OCI-LY1 (cell line): ENCODE data around the gene DDX3X.

Experiments
- H2AFZ ChIP-seq: fragments of 200-600 bp; sonication (generic), shearing (Covaris generic); 2 replicates; pipeline ENCODE4 v1.6.0; 2014; ENCODE audit warnings: antibody characterized with exemption, mild to moderate bottlenecking, low read length
- H3F3A ChIP-seq: fragments of 200-600 bp; sonication (generic), shearing (Covaris generic); 2 replicates; pipeline ENCODE4 v1.6.0; 2014; ENCODE audit warnings: mild to moderate bottlenecking, antibody characterized with exemption, low read length, moderate library complexity; ENCODE audit not compliant: insufficient read depth
- H3K27ac ChIP-seq: fragments of 200-600 bp; sonication (generic); 2 replicates; pipeline ENCODE4 v1.5.1; 2014; ENCODE audit warnings: low read length, mixed run types, mild to moderate bottlenecking, low read depth; ENCODE audit not compliant: poor library complexity, severe bottlenecking
- H3K27me3 ChIP-seq: fragments of 200-600 bp; sonication (generic); 2 replicates; pipeline ENCODE4 v1.6.0; 2014; ENCODE audit warnings: antibody characterized with exemption, mild to moderate bottlenecking, low read length, moderate library complexity; ENCODE audit not compliant: insufficient read depth
- H3K36me3 ChIP-seq: fragments of 200-600 bp; sonication (generic); 2 replicates; pipeline ENCODE4 v1.6.1; 2014; ENCODE audit warnings: mild to moderate bottlenecking, antibody characterized with exemption, low read length, moderate library complexity, mixed read lengths; ENCODE audit not compliant: insufficient read depth
- H3K4me1 ChIP-seq: fragments of 200-600 bp; sonication (generic); 2 replicates; pipeline ENCODE4 v1.5.1; 2014; ENCODE audit warnings: mild to moderate bottlenecking, low read length, moderate library complexity; ENCODE audit not compliant: insufficient read depth, severe bottlenecking
- H3K4me2 ChIP-seq: fragments of 200-600 bp; sonication (generic), shearing (Covaris generic); 2 replicates; pipeline ENCODE4 v1.6.1; 2014; ENCODE audit warnings: low read length
- H3K4me3 ChIP-seq: fragments of 200-600 bp; sonication (generic); 2 replicates; pipeline ENCODE4 v1.5.1; 2014; ENCODE audit warnings: low read length, low read depth, mild to moderate bottlenecking, mixed read lengths; ENCODE audit not compliant: poor library complexity, severe bottlenecking
- H3K79me2 ChIP-seq: fragments of 200-600 bp; shearing (Covaris generic); 2 replicates; pipeline ENCODE4 v1.6.1; 2016; ENCODE audit warnings: mixed run types, low read length, mixed read lengths; ENCODE audit not compliant: insufficient read depth
- H3K9ac ChIP-seq: fragments of 200-600 bp; sonication (generic), shearing (Covaris generic); 2 replicates; pipeline ENCODE4 v1.6.1; 2014; ENCODE audit warnings: mild to moderate bottlenecking, low read length, mixed read lengths
- H3K9me2 ChIP-seq: fragments of 200-600 bp; sonication (generic), shearing (Covaris generic); 2 replicates; pipeline ENCODE4 v1.6.1; 2014; ENCODE audit warnings: low read depth, mild to moderate bottlenecking, low read length, mixed read lengths
- H3K9me3 ChIP-seq: fragments of 200-600 bp; shearing (Covaris generic); 2 replicates; pipeline ENCODE4 v1.6.1; 2014; ENCODE audit warnings: low read length, mixed read lengths
- H4K20me1 ChIP-seq: fragments of 200-600 bp; sonication (generic), shearing (Covaris generic); 2 replicates; pipeline ENCODE4 v1.6.0; 2016; ENCODE audit warnings: mild to moderate bottlenecking, low read length; ENCODE audit not compliant: insufficient read depth
- CTCF ChIP-seq: fragments of 200-600 bp; sonication (generic), shearing (Covaris generic); IDR thresholded peaks from 2 replicates; pipeline ENCODE4 v1.5.1; 2017; ENCODE audit warnings: mild to moderate bottlenecking, antibody characterized with exemption, low read length, moderate library complexity, mixed read lengths
- EZH2 ChIP-seq: fragments of 200-600 bp; sonication (generic), shearing (Covaris generic); IDR thresholded peaks from 2 replicates; pipeline ENCODE4 v1.8.0; 2017; ENCODE audit warnings: borderline replicate concordance, mixed run types, mild to moderate bottlenecking, antibody characterized with exemption, low read length, moderate library complexity, mixed read lengths

The DDX3X gene

GRCh38 chrX:41326431-41326830 lies 7.5 kb upstream of the DDX3X start:
- Histone ChIP-seq H3K4me1 (peaks cover 16% of the 10 kb centered on the region), H3K9ac (no peak overlapping the region), H3K27ac (no peak overlapping the region), H3K9me3 (no peaks in the 10 kb centered on the region), H3K79me2 (no peaks in the 10 kb centered on the region), H4K20me1 (no peaks in the 10 kb centered on the region), H3K27me3 (no peaks in the 10 kb centered on the region), H3F3A (no peaks in the 10 kb centered on the region), H3K4me2 (no peak overlapping the region), H3K9me2 (no peaks in the 10 kb centered on the region), H2AFZ (no peak overlapping the region), H3K36me3 (no peaks in the 10 kb centered on the region), H3K4me3 (no peak overlapping the region)
- TF ChIP-seq EZH2 (no peak), CTCF (no peak)

GRCh38 chrX:41327341-41327740 lies 6.6 kb upstream of the DDX3X start:
- Histone ChIP-seq H3K27me3 (no peaks in the 10 kb centered on the region), H3K4me2 (no peak overlapping the region), H3K4me1 (peaks cover 25% of the 10 kb centered on the region), H3K4me3 (no peak overlapping the region), H3K9me3 (no peaks in the 10 kb centered on the region), H3K79me2 (no peaks in the 10 kb centered on the region), H3K9me2 (no peaks in the 10 kb centered on the region), H2AFZ (no peak overlapping the region), H3K27ac (no peak overlapping the region), H3K9ac (no peak overlapping the region), H3K36me3 (no peaks in the 10 kb centered on the region), H4K20me1 (no peaks in the 10 kb centered on the region), H3F3A (no peaks in the 10 kb centered on the region; the same call in 1 of the 2 replicates)
- TF ChIP-seq EZH2 (no peak), CTCF (no peak)

GRCh38 chrX:41329101-41329500 lies 4.9 kb upstream of the DDX3X start:
- Histone ChIP-seq H3K9ac (no peak overlapping the region), H3K79me2 (peaks cover 1% of the 10 kb centered on the region), H4K20me1 (no peaks in the 10 kb centered on the region), H3K4me2 (no peak overlapping the region), H3K4me1 (peaks cover 29% of the 10 kb centered on the region), H3K27me3 (no peaks in the 10 kb centered on the region), H3K9me2 (no peaks in the 10 kb centered on the region), H3K9me3 (no peaks in the 10 kb centered on the region), H2AFZ (no peak overlapping the region), H3K4me3 (no peak overlapping the region), H3K36me3 (no peaks in the 10 kb centered on the region), H3K27ac (no peak overlapping the region), H3F3A (no peaks in the 10 kb centered on the region; the same call in 1 of the 2 replicates)
- TF ChIP-seq CTCF (no peak), EZH2 (no peak)
